ENCODE results near the gene PXYLP1.
A peak's percentile ranks its signal among the peaks of the same experiment; 100 is the strongest.

Gene PXYLP1

GRCh38 chr3:141253811-141254210, 22.2 kb downstream of the PXYLP1 start:
- no peak overlapping the region for H3K4me3 ChIP-seq (replicated peaks; ENCODE audit: insufficient read depth, low read length)
- DNase-seq (ENCODE audit: low read depth in 1 of 2, low spot score in 1 of 2): no peak
- TF ChIP-seq GABPA (IDR thresholded peaks at IDR 0.05; ENCODE audit: low read depth): no peak
- no peak for TF ChIP-seq CTCF (IDR thresholded peaks at IDR 0.05; ENCODE audit: insufficient read depth, low read length)
- no peak for TF ChIP-seq SPI1 (IDR thresholded peaks at IDR 0.05; ENCODE audit: borderline replicate concordance, low read depth)
- TF ChIP-seq POLR2AphosphoS5 (IDR thresholded peaks at IDR 0.05; ENCODE audit: low read depth): no peak
- TF ChIP-seq REST (IDR thresholded peaks at IDR 0.05; ENCODE audit: insufficient replicate concordance, low read depth): no peak
- H3K27ac ChIP-seq (replicated peaks): no peak overlapping the region
- H3K27me3 ChIP-seq (ENCODE audit: insufficient read depth, poor library complexity, severe bottlenecking): no peaks in the 10 kb centered on the region

GRCh38 chr3:141255137-141255845, 23.7 kb downstream of the PXYLP1 start:
- Histone ChIP-seq H3K27ac (replicated peaks) (no peak overlapping the region), H3K27me3 (ENCODE audit: insufficient read depth, poor library complexity, severe bottlenecking) (no peaks in the 10 kb centered on the region), H3K4me3 (replicated peaks; ENCODE audit: insufficient read depth, low read length) (no peak overlapping the region)
- DNase-seq (ENCODE audit: low read depth in 1 of 2, low spot score in 1 of 2): no peak
- TF ChIP-seq SPI1 (IDR thresholded peaks at IDR 0.05; ENCODE audit: borderline replicate concordance, low read depth) (no peak), REST (IDR thresholded peaks at IDR 0.05; ENCODE audit: insufficient replicate concordance, low read depth) (no peak), POLR2AphosphoS5 (IDR thresholded peaks at IDR 0.05; ENCODE audit: low read depth) (no peak)

- no peak overlapping the region for H3K27ac ChIP-seq (replicated peaks)
- DNase-seq (ENCODE audit: low read depth in 1 of 2, low spot score in 1 of 2): no peak
These were observed 24.2 kb downstream of the PXYLP1 start for GRCh38 chr3:141255846-141256261.

More at GRCh38 chr3:141255846-141256261, 24.2 kb downstream of the PXYLP1 start:
- H3K27me3 ChIP-seq (ENCODE audit: insufficient read depth, poor library complexity, severe bottlenecking): no peaks in the 10 kb centered on the region
- H3K4me3 ChIP-seq (replicated peaks; ENCODE audit: insufficient read depth, low read length): no peak overlapping the region
- peak; percentile 9 for TF ChIP-seq CTCF (IDR thresholded peaks at IDR 0.05; ENCODE audit: insufficient read depth, low read length)
- TF ChIP-seq REST (IDR thresholded peaks at IDR 0.05; ENCODE audit: insufficient replicate concordance, low read depth): no peak
- TF ChIP-seq GABPA (IDR thresholded peaks at IDR 0.05; ENCODE audit: low read depth): no peak
- no peak for TF ChIP-seq SPI1 (IDR thresholded peaks at IDR 0.05; ENCODE audit: borderline replicate concordance, low read depth)
- TF ChIP-seq POLR2AphosphoS5 (IDR thresholded peaks at IDR 0.05; ENCODE audit: low read depth): no peak
